Body of pancreas (tissue), 4 donors: ENCODE results near the gene TCN2. TPM values are rescaled to one million over a fixed set of nuclear protein-coding genes. Genes with fewer than 3 reads are reported as not detected.

Experiments
- ATAC-seq: fragments of 150-250 bp; one replicate; pipeline ENCODE4 v1.9.1; 2016
- DNase-seq, 4 donors: peaks; one replicate each; pipeline ENCODE4 v3.0.0-alpha.2; 2019
- H3K27ac ChIP-seq, 4 donors: fragments of 200-600 bp; sonication (generic); 1 replicate in 3 of 4; 2 replicates in 1 of 4; pipeline versions ENCODE4 v1.5.1 to v1.6.1; 2016 to 2019; ENCODE audit warnings: mild to moderate bottlenecking in 1 of 4, mixed read lengths in 1 of 4, moderate library complexity in 1 of 4
- H3K27me3 ChIP-seq, 2 donors: fragments of 200-600 bp; sonication (generic); one replicate each; pipeline ENCODE4 v1.6.0; 2016; ENCODE audit warnings: mild to moderate bottlenecking in 1 of 2
- H3K36me3 ChIP-seq, 2 donors: fragments of 200-600 bp; sonication (generic); replicated peaks in 1 of 2; 2 replicates each; pipeline ENCODE4 v1.5.1; 2016; ENCODE audit warnings: low read depth in 2 of 2; ENCODE audit not compliant: insufficient read depth in 1 of 2
- H3K4me1 ChIP-seq: fragments of 200-600 bp; sonication (generic); one replicate; pipeline ENCODE4 v1.6.0; 2016
- H3K4me3 ChIP-seq, 2 donors: fragments of 200-600 bp; sonication (generic); 1 replicate in 1 of 2; 2 replicates in 1 of 2; pipeline ENCODE4 v1.5.1; 2016 to 2019
- H3K9me3 ChIP-seq, 3 donors: fragments of 200-600 bp; sonication (generic); 1 replicate in 2 of 3; 2 replicates in 1 of 3; pipeline ENCODE4 v1.5.1; 2016
- CTCF ChIP-seq, 7 experiments: fragments of 450-650 bp in 4 of 7; fragments of 200-600 bp in 3 of 7; sonication (generic) in 3 of 7; IDR thresholded peaks; one replicate each; pipeline ENCODE4 v1.5.1; 2016 to 2019; ENCODE audit warnings: antibody characterized with exemption in 7 of 7
- POLR2A ChIP-seq, 3 donors: fragments of 450-650 bp; IDR thresholded peaks; one replicate each; pipeline ENCODE4 v1.6.1; 2016; ENCODE audit warnings: antibody characterized with exemption in 3 of 3, mild to moderate bottlenecking in 2 of 3
- WGBS, 2 donors: methylation state at CpG; one replicate each; pipeline ENCODE4 v1.1.5; 2017; 5-methylcytosine and 5-hydroxymethylcytosine counted together
- intact Hi-C: fragments of 100-400 bp; cut with DNase I; formaldehyde crosslinking; loops from one replicate; pipeline ENCODE4 v1.15.1; 2023
- total RNA-seq, 2 donors: library from RNA; depleted of rRNA; stranded (reverse); fragments of >200 nt; gene quantifications; one replicate each; pipeline ENCODE4 v1.1.0, GENCODE V29; 2016

The TCN2 gene
- total RNA-seq, 2 donors from 2014 or later = 14.8 to 16.3 TPM

- intact Hi-C loops = no loop called here
- 94 to 96% methylated on average over 9 to 12 of the region's 14 CpGs for WGBS, 2 donors
- Histone ChIP-seq H3K36me3 (no peaks in the 10 kb centered on the region), H3K9me3 (no peaks in the 10 kb centered on the region), H3K27me3 (no peaks in the 10 kb centered on the region), H3K4me1 (no peaks in the 10 kb centered on the region), H3K4me3 (no peak overlapping the region), H3K27ac (no peak overlapping the region)
- TF ChIP-seq POLR2A (IDR thresholded peaks at IDR 0.05) = no peak
- TF ChIP-seq CTCF (IDR thresholded peaks at IDR 0.05) = no peak
- no peak for DNase-seq
- ATAC-seq = no peak
Measured at GRCh38 chr22:30654361-30654760, 47.4 kb downstream of the TCN2 start.

- no peaks in the 10 kb centered on the region for H3K4me1 ChIP-seq
- ATAC-seq (no peak), DNase-seq (no peak)
- TF ChIP-seq POLR2A (IDR thresholded peaks at IDR 0.05) = no peak
- TF ChIP-seq CTCF (IDR thresholded peaks at IDR 0.05) = no peak
- 84 to 90% methylated on average over 3 of the region's 3 CpGs for WGBS, 2 donors
- H3K36me3 ChIP-seq = no peaks in the 10 kb centered on the region
- H3K9me3 ChIP-seq = no peaks in the 10 kb centered on the region
- H3K4me3 ChIP-seq = no peak overlapping the region
- intact Hi-C loops = no loop called here
- H3K27me3 ChIP-seq = no peaks in the 10 kb centered on the region
- H3K27ac ChIP-seq = no peak overlapping the region
Measured at GRCh38 chr22:30655532-30655931, 48.6 kb downstream of the TCN2 start.

GRCh38 chr22:30662040-30662439 is 55.1 kb downstream of the TCN2 start:
- ATAC-seq = no peak
- TF ChIP-seq CTCF (IDR thresholded peaks at IDR 0.05) = no peak
- intact Hi-C loops = no loop called here

GRCh38 chr22:30664798-30665197 is 57.8 kb downstream of the TCN2 start:
- no peaks in the 10 kb centered on the region for H3K36me3 ChIP-seq
- H3K4me3 ChIP-seq = no peak overlapping the region
- H3K9me3 ChIP-seq = no peaks in the 10 kb centered on the region
- H3K27me3 ChIP-seq = no peaks in the 10 kb centered on the region
- TF ChIP-seq POLR2A (IDR thresholded peaks at IDR 0.05) (no peak), CTCF (IDR thresholded peaks at IDR 0.05) (no peak)
- DNase-seq (no peak), ATAC-seq (no peak)
- no peak overlapping the region for H3K27ac ChIP-seq
- WGBS, 2 donors = 97 to 98% methylated on average over 12 to 13 of the region's 13 CpGs
- intact Hi-C loops = no loop called here
- H3K4me1 ChIP-seq = peaks cover 18% of the 10 kb centered on the region

More at GRCh38 chr22:30662040-30662439, 55.1 kb downstream of the TCN2 start:
- no peak for DNase-seq
- H3K4me1 ChIP-seq = peaks cover 7% of the 10 kb centered on the region
- H3K27me3 ChIP-seq = no peaks in the 10 kb centered on the region
- H3K27ac ChIP-seq = no peak overlapping the region
- H3K4me3 ChIP-seq = no peak overlapping the region
- H3K9me3 ChIP-seq = no peaks in the 10 kb centered on the region
- H3K36me3 ChIP-seq = no peaks in the 10 kb centered on the region
- 91 to 92% methylated on average over 4 of the region's 4 CpGs for WGBS, 2 donors

GRCh38 chr22:30665266-30665665 is 58.3 kb downstream of the TCN2 start:
- no peak for TF ChIP-seq CTCF (IDR thresholded peaks at IDR 0.05)
- TF ChIP-seq POLR2A (IDR thresholded peaks at IDR 0.05) = no peak
- ATAC-seq = no peak
- Histone ChIP-seq H3K27me3 (no peaks in the 10 kb centered on the region), H3K4me1 (peaks cover 18% of the 10 kb centered on the region), H3K36me3 (no peaks in the 10 kb centered on the region), H3K4me3 (no peak overlapping the region), H3K9me3 (no peaks in the 10 kb centered on the region), H3K27ac (no peak overlapping the region)
- DNase-seq = no peak
- intact Hi-C loops = no loop called here
- WGBS, 2 donors = 75 to 77% methylated on average over 2 of the region's 2 CpGs
